Measurements from ENCODE around the gene ZC3H18.

Gene ZC3H18

DNA sequence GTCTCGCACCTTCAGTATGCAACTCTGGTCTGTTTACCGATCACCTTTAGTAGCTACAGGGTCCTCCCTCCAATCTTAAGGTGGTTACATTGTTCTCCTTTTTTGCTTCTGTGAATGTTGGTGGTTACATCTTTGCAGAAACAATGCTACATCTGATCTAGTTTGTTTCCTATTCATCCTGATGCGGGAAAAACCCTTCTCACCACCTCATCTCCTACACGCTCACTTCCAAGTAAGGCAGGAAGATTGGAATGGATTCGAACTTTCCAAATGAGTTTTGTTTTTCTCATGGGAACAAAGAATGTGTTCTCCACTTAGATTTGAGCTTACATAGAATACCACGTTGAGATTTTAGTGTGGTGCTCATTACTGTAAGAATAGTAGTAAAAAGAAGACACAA, 14.5 kb downstream of the ZC3H18 start:
- DNase-seq = no peak

DNA sequence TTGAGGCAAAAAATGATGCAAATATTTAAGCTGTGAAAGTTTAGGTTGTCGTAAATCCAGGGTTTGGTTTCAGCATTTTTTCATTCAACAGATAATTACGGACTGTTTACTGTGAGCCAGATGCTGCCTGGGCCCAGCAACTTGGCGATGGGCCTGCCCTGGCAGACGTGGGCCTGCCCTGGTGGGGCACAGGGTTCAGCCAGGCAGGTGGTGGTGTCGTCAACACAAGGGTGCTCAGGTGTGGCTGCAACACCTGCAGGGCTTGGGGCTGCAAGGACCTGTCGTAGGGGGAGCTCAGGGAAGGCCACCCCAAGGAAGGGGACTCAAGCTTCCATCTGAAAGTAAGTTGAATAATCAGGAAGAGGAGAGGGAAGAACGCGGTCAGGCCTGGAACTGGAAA, 15.1 kb downstream of the ZC3H18 start:
- no peak for DNase-seq

DNA sequence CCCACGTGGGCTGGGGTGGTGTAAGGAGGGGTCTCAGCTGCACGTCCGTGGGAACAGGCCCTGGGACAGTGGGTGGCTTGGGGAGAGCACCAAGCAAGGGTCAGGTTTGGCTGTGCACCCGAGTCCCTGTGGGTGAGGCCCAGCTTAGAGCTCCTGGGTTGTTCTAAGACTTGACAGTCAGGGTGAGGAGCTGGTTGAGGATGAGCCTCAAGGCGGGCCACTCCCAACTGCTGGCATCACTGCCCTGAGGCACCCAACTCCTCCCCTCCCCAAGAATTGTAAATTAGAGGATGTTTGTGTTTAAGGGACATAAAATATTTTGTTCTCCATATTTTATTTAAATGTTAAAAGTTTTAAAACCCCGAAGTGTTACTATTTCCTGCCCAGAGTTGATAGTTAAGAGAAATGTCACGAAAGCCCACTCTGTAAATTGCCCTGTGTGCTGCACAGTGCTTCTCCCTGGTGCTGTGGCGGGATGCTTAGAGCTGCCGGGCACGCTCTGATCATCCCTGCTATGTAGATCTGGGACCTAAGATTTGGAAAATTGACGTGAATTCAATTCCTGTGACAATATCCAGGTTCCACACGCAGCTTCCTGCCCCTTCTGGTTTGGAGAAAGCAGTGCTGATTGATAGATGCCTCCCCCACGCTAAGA, 15.9 kb downstream of the ZC3H18 start:
- DNase-seq = no peak

- DNase-seq = no peak
Observed at GRCh38 chr16:88588148-88588547, 17.9 kb downstream of the ZC3H18 start.

GRCh38 chr16:88588754-88589153, 18.6 kb downstream of the ZC3H18 start:
- no peak for DNase-seq

GRCh38 chr16:88589441-88589840, 19.2 kb downstream of the ZC3H18 start:
- DNase-seq = no peak

GRCh38 chr16:88591577-88592021, 21.4 kb downstream of the ZC3H18 start:
- DNase-seq = no peak

GRCh38 chr16:88593061-88593460, 22.9 kb downstream of the ZC3H18 start:
- no peak for DNase-seq

- DNase-seq = no peak
Observed at GRCh38 chr16:88593489-88593888, 23.3 kb downstream of the ZC3H18 start.

DNA sequence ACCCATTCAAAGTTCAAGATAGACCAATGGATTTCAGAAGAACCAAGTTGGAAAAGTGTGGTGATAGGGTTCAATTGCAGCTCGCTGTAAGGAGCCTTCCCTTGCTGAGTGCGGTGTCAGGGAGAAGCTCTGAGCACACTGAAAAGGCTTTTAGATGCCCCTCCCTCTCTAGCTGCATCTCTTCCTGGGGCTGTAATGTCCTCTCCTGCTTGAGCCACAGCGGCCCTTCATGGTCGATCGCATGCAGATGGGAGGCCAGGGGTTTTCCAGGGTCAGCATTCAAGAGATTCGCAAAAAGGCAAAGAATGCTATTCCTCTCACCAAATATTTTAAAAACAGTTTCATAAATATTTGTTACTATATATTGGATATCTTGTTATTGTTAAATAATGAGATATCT, 23.7 kb downstream of the ZC3H18 start:
- no peak for DNase-seq

- DNase-seq = no peak
Observed at GRCh38 chr16:88595101-88595500, 24.9 kb downstream of the ZC3H18 start.

- DNase-seq = no peak
Observed at GRCh38 chr16:88595921-88596320, 25.7 kb downstream of the ZC3H18 start.

DNA sequence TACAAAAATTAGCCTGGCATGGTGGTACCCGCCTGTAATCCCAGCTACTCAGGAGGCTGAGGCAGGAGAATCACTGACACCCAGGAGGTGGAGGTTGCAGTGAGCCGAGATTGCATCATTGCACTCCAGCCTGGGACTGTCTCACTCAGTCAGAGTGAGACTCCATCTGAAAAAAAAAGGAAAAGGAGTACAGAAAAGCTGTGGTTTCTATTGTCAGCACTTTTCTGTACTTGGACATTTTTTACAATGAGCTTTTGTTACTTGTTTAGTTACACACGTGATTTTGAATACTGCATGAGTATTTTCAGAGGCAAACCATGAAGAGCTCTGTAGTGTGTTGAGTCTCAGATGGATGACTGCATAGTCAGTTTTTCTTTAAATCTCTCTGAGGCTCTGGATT, 26.3 kb downstream of the ZC3H18 start:
- DNase-seq = no peak

DNA sequence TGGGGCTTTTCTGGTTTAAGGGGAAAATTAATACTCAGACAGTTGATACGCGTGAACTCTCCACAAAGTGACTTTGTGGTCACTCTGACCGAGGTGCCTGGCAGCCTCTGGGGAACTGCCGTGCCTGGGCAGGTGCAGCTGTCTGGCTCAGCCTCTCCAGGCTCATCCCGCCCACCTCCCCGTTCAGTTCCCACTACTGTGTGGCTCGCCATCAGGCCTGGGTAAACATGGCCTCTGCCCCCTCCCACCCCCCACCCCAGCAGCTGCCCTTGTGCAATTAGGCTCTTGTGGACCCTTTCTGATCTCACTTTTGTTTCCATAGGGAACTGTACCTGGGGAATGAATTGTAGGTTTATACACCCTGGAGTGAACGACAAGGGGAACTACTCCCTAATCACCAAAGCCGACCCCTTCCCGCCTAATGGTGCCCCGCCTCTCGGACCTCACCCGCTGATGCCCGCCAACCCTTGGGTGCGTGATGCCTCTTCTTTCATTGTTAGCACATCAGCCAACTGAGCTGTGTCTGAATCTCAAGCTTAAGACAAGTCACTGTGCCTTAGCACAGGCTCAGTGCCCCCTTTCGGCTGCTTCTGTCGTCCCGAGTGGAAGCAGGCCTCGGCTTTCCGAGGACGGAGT, 27.8 kb downstream of the ZC3H18 start:
- no peak for DNase-seq

GRCh38 chr16:88599092-88599733, 29.0 kb downstream of the ZC3H18 start:
- no peak for DNase-seq

- no peak for DNase-seq
Observed at GRCh38 chr16:88599825-88600538, 29.8 kb downstream of the ZC3H18 start.

- DNase-seq = no peak
Observed at GRCh38 chr16:88600539-88600896, 30.3 kb downstream of the ZC3H18 start.

GRCh38 chr16:88601313-88602036, 31.3 kb downstream of the ZC3H18 start:
- no peak for DNase-seq

DNA sequence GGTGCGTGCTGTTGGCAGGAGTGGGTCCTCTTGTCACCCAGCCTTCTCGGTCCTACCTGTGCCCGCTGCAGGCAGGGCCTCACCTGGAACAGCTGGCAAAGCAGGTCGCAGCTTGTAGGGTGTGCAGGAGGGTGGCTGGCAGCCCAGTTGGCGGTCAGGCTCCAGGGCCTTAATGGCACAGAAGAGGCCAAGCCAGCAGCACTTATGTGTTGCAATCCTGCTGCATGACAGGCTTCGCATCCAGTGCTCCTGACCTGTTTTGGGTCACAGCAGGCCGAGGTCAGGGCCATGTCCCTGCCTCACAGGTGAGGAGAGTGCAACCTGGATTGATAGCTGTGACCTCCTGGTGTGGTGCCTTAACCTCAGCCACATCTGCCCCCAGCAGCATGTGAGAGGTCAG, 31.9 kb downstream of the ZC3H18 start:
- DNase-seq = no peak

DNA sequence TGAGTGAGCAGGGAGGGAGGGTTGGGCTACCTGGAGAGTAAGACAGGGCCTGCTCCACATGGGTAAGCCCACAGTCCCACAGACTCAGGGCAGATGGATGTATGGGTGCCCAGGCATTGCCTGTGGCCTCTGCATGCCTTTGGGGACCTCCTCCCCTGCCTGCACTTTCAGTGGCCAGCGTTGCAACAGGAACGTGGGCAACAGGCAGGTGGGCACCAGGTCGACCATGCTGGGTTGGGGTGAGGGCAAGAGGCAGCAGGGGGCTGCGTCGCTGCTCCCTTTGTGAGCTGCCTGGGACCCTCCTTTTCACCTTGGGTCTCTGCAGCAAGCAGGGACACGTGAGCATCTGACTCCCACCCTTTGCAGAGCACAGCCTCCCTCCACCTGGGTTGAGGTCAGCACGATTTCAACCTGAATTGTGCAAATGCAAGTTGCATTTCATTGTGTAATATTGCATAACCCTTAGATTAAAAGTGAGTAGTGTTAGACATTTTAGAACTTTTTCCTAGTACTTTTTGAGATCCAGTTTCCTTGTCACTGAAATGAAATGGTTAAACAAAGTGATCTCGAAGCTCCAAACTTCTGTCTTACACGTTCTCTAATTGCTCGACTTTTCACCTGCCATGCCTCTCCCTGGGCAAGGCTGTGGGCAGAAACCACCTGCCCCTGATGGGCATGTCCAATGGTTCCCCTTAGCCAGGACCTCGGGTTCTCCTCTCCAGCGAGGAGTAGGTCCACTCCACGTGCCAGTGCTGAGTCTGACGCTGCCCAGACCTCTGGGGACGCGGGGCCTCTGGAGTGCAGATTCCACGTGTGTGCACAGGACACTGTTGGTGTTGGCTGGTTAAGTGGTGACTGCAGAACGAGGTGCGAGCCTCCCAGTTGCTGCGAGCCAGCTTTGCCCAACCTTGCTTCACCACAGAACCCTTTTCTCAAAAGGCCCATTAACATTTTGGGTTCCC, 35.3 kb downstream of the ZC3H18 start:
- no peak for DNase-seq

GRCh38 chr16:88606148-88606757, 36.0 kb downstream of the ZC3H18 start:
- no peak for DNase-seq
